H1 (cell line): ENCODE measurements around the gene KANSL3. TPM values are rescaled to one million over a fixed set of nuclear protein-coding genes. Genes with fewer than 3 reads are reported as not detected.

Experiments
- SP4 ChIP-seq: IDR thresholded peaks from 2 replicates; pipeline ENCODE4 v1.6.1; 2012; ENCODE audit warnings: low read length, inconsistent platforms
- TAF1 ChIP-seq: IDR thresholded peaks from 2 replicates; pipeline ENCODE4 v1.6.1; 2011; ENCODE audit warnings: mild to moderate bottlenecking, low read depth, low read length
- USF2 ChIP-seq: IDR thresholded peaks from 2 replicates; pipeline ENCODE4 v1.6.1; 2011; ENCODE audit warnings: low read length, improper control_type of control experiment
- polyA plus RNA-seq, 7 experiments: library from polyadenylated mRNA; depleted of rRNA in 3 of 7; stranded (reverse) in 5 of 7; unstranded in 2 of 7; fragments of >200 nt in 5 of 7; fragments of 200-250 nt in 2 of 7; gene quantifications; 1 replicate in 5 of 7; 2 replicates in 1 of 7; 4 replicates in 1 of 7; pipeline versions ENCODE4 v1.2.1 to v1.2.3, GENCODE V29; 2011 to 2013; ENCODE audit warnings: missing spikeins in 2 of 7, mixed read lengths in 2 of 7
- total RNA-seq: library from RNA; stranded (reverse); fragmentation: NEBNext Ultra II Directional; extraction: Animal tissue kit (Norgen Biotek cat#: 25700); gene quantifications from 2 replicates; pipeline ENCODE4 v1.2.1, GENCODE V29; 2021

Gene KANSL3
- total and polyA plus RNA-seq, 2 of the 8 experiments (the other 6 are each of a cell fraction or from before 2014, with no cell fraction given) = 19.8 to 31.4 TPM

- TF ChIP-seq USF2 = no peak
- TF ChIP-seq TAF1 = no peak
- TF ChIP-seq SP4 = no peak
These were observed 79.6 kb downstream of the KANSL3 start (continued) for GRCh38 chr2:96558485-96558884.
